Upper lobe of left lung (tissue), 4 donors: Measurements from ENCODE around the gene TNK2.

Experiments used
- CTCF ChIP-seq, 6 experiments: fragments of 450-650 bp in 4 of 6; fragments of 200-600 bp in 2 of 6; sonication (generic) in 2 of 6; IDR thresholded peaks; one replicate each; pipeline ENCODE4 v1.5.1; 2016 to 2019; ENCODE audit warnings: antibody characterized with exemption in 6 of 6
- EP300 ChIP-seq, 4 donors: sonication (generic); formaldehyde crosslinking; IDR thresholded peaks; one replicate each; pipeline ENCODE4 v1.5.1; 2017; ENCODE audit warnings: antibody characterized with exemption in 4 of 4, control low read depth in 2 of 4
- POLR2A ChIP-seq, 4 donors: fragments of 450-650 bp; IDR thresholded peaks; one replicate each; pipeline ENCODE4 v1.5.1; 2016 to 2017; ENCODE audit warnings: antibody characterized with exemption in 4 of 4, mild to moderate bottlenecking in 2 of 4
- POLR2AphosphoS5 ChIP-seq, 2 donors: sonication (generic); formaldehyde crosslinking; IDR thresholded peaks; one replicate each; pipeline ENCODE4 v1.5.1; 2017; ENCODE audit warnings: antibody characterized with exemption in 2 of 2

DNA sequence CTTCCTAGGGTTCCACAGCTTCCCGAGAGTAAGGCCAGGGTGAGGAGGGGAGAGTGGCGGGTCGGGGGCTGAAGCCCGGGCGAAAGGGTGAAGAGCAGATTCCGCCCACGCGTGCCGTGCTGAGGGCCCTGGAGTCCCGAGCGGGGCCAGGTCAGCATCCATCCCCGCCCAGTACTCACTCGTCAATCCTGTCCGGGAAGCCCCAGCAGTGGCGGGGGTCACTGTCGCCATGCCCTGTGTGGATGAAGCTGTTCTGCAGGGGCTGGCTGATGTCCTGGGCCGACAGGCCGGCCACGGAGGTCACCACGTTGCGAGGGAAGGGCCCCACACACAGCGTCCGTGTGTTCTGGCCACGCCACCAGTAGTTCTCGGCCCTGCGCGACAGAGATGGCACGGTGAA is 36.3 kb downstream of the TNK2 start:
- no peak for TF ChIP-seq CTCF (IDR thresholded peaks at IDR 0.05)
- no peak for TF ChIP-seq EP300 (IDR thresholded peaks at IDR 0.05)
- TF ChIP-seq POLR2A (IDR thresholded peaks at IDR 0.05), result no peak
- TF ChIP-seq POLR2AphosphoS5 (IDR thresholded peaks at IDR 0.05), result no peak
